AG09309 (cell line): ENCODE data around the gene SPATA31E1.
"Not testable (repeated sequence)": the region's sequence is repeated elsewhere in the genome, so short reads cannot be mapped to it uniquely, and the experiment has no call there.

Experiments used
- DNase-seq: peaks from one replicate; pipeline ENCODE4 v3.0.0-alpha.2; 2010; ENCODE audit warnings: low read depth
- H3K4me3 ChIP-seq: 2 replicates; pipeline ENCODE4 v1.5.1; 2011; ENCODE audit warnings: mild to moderate bottlenecking, low read depth, low read length, moderate library complexity; ENCODE audit not compliant: control insufficient read depth

Gene SPATA31E1

GRCh38 chr9:87938336-87938735 is 55.7 kb downstream of the SPATA31E1 start:
- not testable (repeated sequence) for H3K4me3 ChIP-seq, DNase-seq
